GM12878 (cell line): ENCODE measurements around the gene YARS1. TPM values are rescaled to one million over a fixed set of nuclear protein-coding genes. Genes with fewer than 3 reads are reported as not detected.

ENCODE experiments used
- ATAC-seq: fragments of 200-7000 bp; cut with Tn5 transposase; 3 replicates; pipeline ENCODE4 v1.9.1; 2020; ENCODE audit warnings: mild to moderate bottlenecking, moderate library complexity
- BruUV-seq: library from RNA; stranded (reverse); fragments of 400-500 nt; replicated peaks from 2 replicates; lab custom pipeline; 2021; lab: Mats Ljungman, UMichigan
- CTCF ChIA-PET: fragments of 300-600 bp; sonication (Branson Sonifier 250); formaldehyde crosslinking; extraction: SDS; loops from one replicate; lab custom pipeline; 2021; ENCODE audit warnings: inconsistent platforms; lab: Yijun Ruan, JAX
- POLR2A ChIA-PET: fragments of 350-600 bp; formaldehyde crosslinking; extraction: SDS; loops from one replicate; lab custom pipeline; 2021; ENCODE audit warnings: inconsistent platforms; lab: Charles Lee
- RAD21 ChIA-PET: fragments of 300-600 bp; sonication (Branson Sonifier 250); formaldehyde crosslinking; loops from one replicate; lab custom pipeline; 2023; ENCODE audit warnings: antibody characterized with exemption; ENCODE audit not compliant: unreplicated experiment; lab: Charles Lee
- SMC1A ChIA-PET: fragments of 300-600 bp; sonication (Branson Sonifier 250); formaldehyde crosslinking; loops from one replicate; lab custom pipeline; 2023; ENCODE audit not compliant: unreplicated experiment, uncharacterized antibody; lab: Charles Lee
- DNase-seq: peaks from one replicate; pipeline ENCODE4 v3.0.0-alpha.2; 2011; ENCODE audit warnings: low read depth, low spot score
- FAIRE-seq: peaks from 3 replicates; lab custom pipeline; 2011; peaks lifted over from hg19 to GRCh38; lab: Jason Lieb, UNC
- H2AFZ ChIP-seq: 2 replicates; pipeline ENCODE4 v1.6.0; 2011; ENCODE audit warnings: low read depth, low read length, control low read depth; ENCODE audit not compliant: control insufficient read depth
- H3K27ac ChIP-seq: 2 replicates; pipeline ENCODE4 v1.5.1; 2011; ENCODE audit warnings: control low read depth; ENCODE audit not compliant: control insufficient read depth, insufficient read depth
- H3K27me3 ChIP-seq, 2 experiments: replicated peaks in 1 of 2; 2 replicates each; pipeline versions ENCODE4 v1.6.0 to v1.6.1; 2011; ENCODE audit warnings: low read length in 1 of 2; ENCODE audit not compliant: control insufficient read depth in 2 of 2, insufficient read depth in 2 of 2
- H3K36me3 ChIP-seq, 2 experiments: 2 replicates each; pipeline ENCODE4 v1.5.1; 2011; ENCODE audit warnings: low read length in 1 of 2; ENCODE audit not compliant: control insufficient read depth in 2 of 2, insufficient read depth in 2 of 2
- H3K4me1 ChIP-seq: 2 replicates; pipeline ENCODE4 v1.6.1; 2011; ENCODE audit warnings: mild to moderate bottlenecking, low read length, moderate library complexity, mixed read lengths; ENCODE audit not compliant: control insufficient read depth, insufficient read depth
- H3K4me2 ChIP-seq: 2 replicates; pipeline ENCODE4 v1.6.0; 2011; ENCODE audit warnings: control low read depth; ENCODE audit not compliant: control insufficient read depth, insufficient read depth
- H3K4me3 ChIP-seq: fragments of 200-600 bp; sonication (generic); 2 replicates; pipeline ENCODE4 v1.5.1; 2016
- H3K79me2 ChIP-seq: 2 replicates; pipeline ENCODE4 v1.6.0; 2011; ENCODE audit warnings: low read length; ENCODE audit not compliant: control insufficient read depth, insufficient read depth
- H3K9ac ChIP-seq: 2 replicates; pipeline ENCODE4 v1.8.0; 2011; ENCODE audit warnings: low read length, control low read depth, mixed read lengths; ENCODE audit not compliant: control insufficient read depth, insufficient read depth
- H3K9me3 ChIP-seq: replicated peaks from 3 replicates; pipeline ENCODE4 v1.5.1; 2011; ENCODE audit warnings: mild to moderate bottlenecking, low read length; ENCODE audit not compliant: control insufficient read depth, insufficient read depth
- H4K20me1 ChIP-seq: 2 replicates; pipeline ENCODE4 v1.6.0; 2011; ENCODE audit not compliant: control insufficient read depth, insufficient read depth
- CTCF ChIP-seq, 3 experiments: IDR thresholded peaks in 2 of 3; conservative IDR thresholded peaks in 1 of 3; 2 replicates each; pipeline ENCODE4 v1.5.1; 2011; ENCODE audit warnings: low read depth in 3 of 3, low read length in 3 of 3, mild to moderate bottlenecking in 3 of 3, control low read depth in 2 of 3, moderate library complexity in 2 of 3, inconsistent platforms in 1 of 3, mixed read lengths in 1 of 3; ENCODE audit not compliant: control insufficient read depth in 2 of 3, insufficient read depth in 1 of 3; ENCODE audit errors: extremely low read depth in 1 of 3
- SREBF1 ChIP-seq: IDR thresholded peaks from 2 replicates; pipeline ENCODE4 v1.6.1; 2012; ENCODE audit warnings: mild to moderate bottlenecking, low read length
- WGBS: methylation state at CpG from one replicate; pipeline ENCODE4 v1.1.6; 2016; ENCODE audit warnings: low lambda C conversion rate; ENCODE audit not compliant: insufficient replicate concordance, insufficient coverage; ENCODE audit errors: missing lambda C conversion rate; 5-methylcytosine and 5-hydroxymethylcytosine counted together
- in situ Hi-C: fragments of 300-500 bp; cut with MboI; formaldehyde crosslinking; loops from 9 replicates; pipeline ENCODE4 v1.14.3; 2018; ENCODE audit warnings: mixed read lengths
- intact Hi-C: fragments of 100-400 bp; cut with micrococcal nuclease; formaldehyde crosslinking; loops from one replicate; pipeline ENCODE4 v1.14.2; 2022; ENCODE audit not compliant: unreplicated experiment
- polyA plus RNA-seq, 11 experiments: library from polyadenylated mRNA; depleted of rRNA in 4 of 11; unstranded in 6 of 11; stranded (reverse) in 5 of 11; fragments of >200 nt; fragmentation: Nextera tagmentation in 4 of 11; fragmentation: Illumina TruSeq in 1 of 11; extraction: Ambion mirVana in 4 of 11; extraction: Trizol in 1 of 11; gene quantifications; 1 replicate in 1 of 11; 2 replicates in 10 of 11; pipeline versions ENCODE4 v1.2.1 to v1.2.3, GENCODE V29; 2011 to 2016; ENCODE audit warnings: inconsistent platforms in 2 of 11, missing spikeins in 2 of 11, low read depth in 1 of 11
- total RNA-seq, 4 experiments: library from RNA; depleted of rRNA in 3 of 4; stranded (reverse); fragments of >200 nt in 3 of 4; fragmentation: Illumina TruSeq in 1 of 4; extraction: Trizol in 1 of 4; gene quantifications; 2 replicates each; pipeline versions ENCODE4 v1.2.1 to v1.2.3, GENCODE V29; 2013 to 2021

Gene YARS1
- total and polyA plus RNA-seq, 10 of the 15 experiments (the other 5 are each of a cell fraction or from before 2014, with no cell fraction given) = 39.9 to 202 (median 136) TPM

GRCh38 chr1:32749771-32750170, 67.4 kb downstream of the YARS1 start:
- WGBS = 18% methylated on average over 3 of the region's 3 CpGs
- POLR2A ChIA-PET = interaction anchor here (0.5 to 0.8 kb wide), 2 partner anchors 34 to 840 kb away, joined by 3 to 4 read pairs; no protein-coding TSS in a partner anchor
- BruUV-seq = no TSS peak

More at GRCh38 chr1:32749771-32750170, 67.4 kb downstream of the YARS1 start:
- in situ Hi-C loops (no loop called here), intact Hi-C loops (no loop called here)
- ATAC-seq (peak; percentile 17; the same call in 2 of the 3 replicates), FAIRE-seq (no peak), DNase-seq (no peak)
- Histone ChIP-seq H3K4me2 (no peak overlapping the region), H3K4me1 (peaks cover 7% of the 10 kb centered on the region), H2AFZ (no peak overlapping the region), H3K9me3 (no peaks in the 10 kb centered on the region), H3K27ac (no peak overlapping the region), H3K4me3 (no peak overlapping the region), H3K36me3 (no peaks in the 10 kb centered on the region), H3K9ac (no peak overlapping the region), H4K20me1 (no peaks in the 10 kb centered on the region), H3K79me2 (no peaks in the 10 kb centered on the region), H3K27me3 (no peaks in the 10 kb centered on the region; a peak in 1 of 4 replicates)
- RAD21 ChIA-PET = interaction anchor here (1.1 to 2.0 kb wide), 2 partner anchors 23 to 37 kb away, joined by 4 to 14 read pairs; no protein-coding TSS in a partner anchor
- SMC1A ChIA-PET = interaction anchor here (0.5 to 1.5 kb wide), 7 partner anchors 9 to 281 kb away, joined by 3 to 12 read pairs (median 4); no protein-coding TSS in a partner anchor
- TF ChIP-seq SREBF1 (no peak), CTCF (IDR thresholded peaks at IDR 0.05 in 2 of 3, conservative IDR thresholded peaks at IDR 0.05 in 1 of 3; ENCODE audit: control insufficient read depth in 2 of 3, extremely low read depth in 1 of 3, insufficient read depth in 1 of 3, low read depth in 3 of 3, low read length in 3 of 3) (peak in 1 of 3 experiments; percentile 17; a peak in 1 of 6 replicates)
- CTCF ChIA-PET = interaction anchor here (0.8 to 1.8 kb wide), 10 partner anchors 8 to 125 kb away, joined by 3 to 15 read pairs (median 4); no protein-coding TSS in a partner anchor
